ENCODE measurements around the gene BRINP1. TPM values are rescaled to one million over a fixed set of nuclear protein-coding genes. Genes with fewer than 3 reads are reported as not detected.

The BRINP1 gene
- total and polyA plus RNA-seq, 2 donors (not counting 3 experiments of a cell fraction or from before 2014, with no cell fraction given): 0.04 TPM; not detected in 1

DNA sequence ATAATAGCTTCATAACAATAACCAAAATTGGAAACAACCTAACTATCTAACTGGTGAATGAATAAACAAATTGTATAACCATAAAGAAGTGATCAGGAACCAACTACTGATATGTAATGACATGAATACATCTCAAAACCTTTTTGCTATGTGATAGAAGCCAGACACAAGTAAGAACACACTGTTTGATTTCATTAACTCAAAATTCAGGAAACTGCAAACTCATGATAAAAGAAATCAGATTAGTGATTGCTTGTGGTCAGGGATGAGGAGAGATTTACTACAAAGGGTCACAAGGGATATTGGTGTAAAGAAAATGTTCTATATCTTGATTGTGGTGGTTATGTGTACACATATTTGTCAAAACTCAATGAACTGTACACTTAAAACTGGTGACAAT is 22.6 kb upstream of the BRINP1 start:
- FAIRE-seq (no peak), DNase-seq (ENCODE audit: low read depth, low spot score) (no peak)
- H3K4me3 ChIP-seq (replicated peaks in 1 of 3; ENCODE audit: insufficient read depth in 1 of 3, low read depth in 1 of 3, low read length in 3 of 3): no peak overlapping the region
- CTCF ChIA-PET: no interaction called here
- BruUV-seq (replicated peaks): no TSS peak
- H4K20me1 ChIP-seq (replicated peaks; ENCODE audit: control insufficient read depth, extremely low read depth, insufficient read depth, low read length): no peaks in the 10 kb centered on the region
- TF ChIP-seq, protein P1, sequence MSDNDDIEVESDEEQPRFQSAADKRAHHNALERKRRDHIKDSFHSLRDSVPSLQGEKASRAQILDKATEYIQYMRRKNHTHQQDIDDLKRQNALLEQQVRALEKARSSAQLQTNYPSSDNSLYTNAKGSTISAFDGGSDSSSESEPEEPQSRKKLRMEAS (IDR thresholded peaks at IDR 0.05; ENCODE audit: insufficient read depth, insufficient read length): no peak
- TF ChIP-seq CTCF (IDR thresholded peaks at IDR 0.05; ENCODE audit: extremely low read depth in 1 of 2, insufficient read depth in 1 of 2, low read depth in 1 of 2, low read length in 2 of 2) (no peak), EZH2 (IDR thresholded peaks at IDR 0.05; ENCODE audit: borderline replicate concordance, low read depth, low read length, severe bottlenecking) (no peak), GATA2 (IDR thresholded peaks at IDR 0.05; ENCODE audit: insufficient read depth, insufficient read length, low read depth, low read length) (no peak), JUN (IDR thresholded peaks at IDR 0.05; ENCODE audit: borderline replicate concordance, insufficient read depth, insufficient read length, low read depth) (no peak), MYC (IDR thresholded peaks at IDR 0.05; ENCODE audit: low read depth, low read length) (no peak), FOS (IDR thresholded peaks at IDR 0.05; ENCODE audit: borderline replicate concordance, insufficient read depth, low read length) (no peak), POLR2A (IDR thresholded peaks at IDR 0.05; ENCODE audit: low read depth, low read length) (no peak)
- H3K9ac ChIP-seq (replicated peaks; ENCODE audit: extremely low read depth, insufficient read depth, low read length): no peak overlapping the region
- no peak overlapping the region for H3K27ac ChIP-seq (ENCODE audit: insufficient read depth, low read depth, low read length)
- dilution Hi-C loops (cut with MboI; ENCODE audit: extremely low pct_ligation_motif_present, low sequenced_read_pairs) (no loop called here), intact Hi-C loops (cut with micrococcal nuclease) (no loop called here)
- no peaks in the 10 kb centered on the region for H3K79me2 ChIP-seq (ENCODE audit: control insufficient read depth, insufficient read depth, low read length)
- no peak overlapping the region for H2AFZ ChIP-seq (ENCODE audit: low read depth, low read length)
- H3K4me1 ChIP-seq (ENCODE audit: control insufficient read depth, extremely low read depth, insufficient read depth, low read length): no peaks in the 10 kb centered on the region
- POLR2A ChIA-PET: no interaction called here
- no peaks in the 10 kb centered on the region for H3K9me1 ChIP-seq (replicated peaks; ENCODE audit: control insufficient read depth, extremely low read depth, insufficient read depth, low read length)
- no peaks in the 10 kb centered on the region for H3K27me3 ChIP-seq (ENCODE audit: control insufficient read depth in 2 of 2, insufficient read depth in 2 of 2, low read length in 2 of 2)
- peaks cover 5% of the 10 kb centered on the region for H3K9me3 ChIP-seq (replicated peaks; ENCODE audit: control insufficient read depth, insufficient read depth, low read length)
- H3K4me2 ChIP-seq (ENCODE audit: insufficient read depth, low read length): no peak overlapping the region
- no peaks in the 10 kb centered on the region for H3K36me3 ChIP-seq (ENCODE audit: control insufficient read depth in 2 of 2, extremely low read depth in 1 of 2, insufficient read depth in 2 of 2, low read length in 2 of 2)

Data from endothelial cell of umbilical vein (primary cell).